GM18873 (cell line): ENCODE data around the gene PARVB.

Source experiments
- ATAC-seq: cut with Tn5 transposase; IDR thresholded peaks from one replicate; pipeline ENCODE4 v1.9.1; 2021; ENCODE audit warnings: mild to moderate bottlenecking, moderate library complexity, moderate number of reproducible peaks; ENCODE audit not compliant: unreplicated experiment, low FRiP score

The PARVB gene

DNA sequence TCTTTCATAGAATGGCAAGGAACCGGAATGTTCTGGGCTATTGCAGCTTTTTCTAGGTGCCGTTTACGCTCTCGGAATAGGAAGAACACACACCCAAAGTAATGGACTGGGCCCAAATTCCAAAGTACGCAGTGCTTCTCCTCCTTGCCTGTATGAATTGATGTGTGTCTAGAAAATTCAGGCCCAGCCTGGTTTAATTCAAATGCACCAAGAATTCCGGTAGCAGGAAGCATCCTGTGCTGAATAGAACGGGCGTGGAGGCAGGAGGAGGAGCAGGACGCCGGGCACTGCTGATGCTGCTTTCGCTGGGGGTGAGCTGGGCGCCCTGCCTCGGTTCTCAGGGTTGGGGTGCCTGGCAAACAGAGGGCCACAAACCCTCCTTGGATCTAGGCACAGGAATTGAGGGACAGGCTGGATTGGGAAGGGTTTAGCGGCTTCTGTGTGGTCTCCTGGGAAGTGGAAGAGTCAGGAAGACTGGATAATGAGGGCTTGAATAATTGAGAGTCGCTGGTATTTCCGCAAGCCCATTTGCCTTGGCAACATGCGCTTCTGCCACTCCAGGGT lies 2.0 kb downstream of the PARVB start:
- no peak for ATAC-seq

- no peak for ATAC-seq
These were observed 2.8 kb downstream of the PARVB start for GRCh38 chr22:44026630-44027511.

GRCh38 chr22:44028091-44028490 lies 4.0 kb downstream of the PARVB start:
- no peak for ATAC-seq

DNA sequence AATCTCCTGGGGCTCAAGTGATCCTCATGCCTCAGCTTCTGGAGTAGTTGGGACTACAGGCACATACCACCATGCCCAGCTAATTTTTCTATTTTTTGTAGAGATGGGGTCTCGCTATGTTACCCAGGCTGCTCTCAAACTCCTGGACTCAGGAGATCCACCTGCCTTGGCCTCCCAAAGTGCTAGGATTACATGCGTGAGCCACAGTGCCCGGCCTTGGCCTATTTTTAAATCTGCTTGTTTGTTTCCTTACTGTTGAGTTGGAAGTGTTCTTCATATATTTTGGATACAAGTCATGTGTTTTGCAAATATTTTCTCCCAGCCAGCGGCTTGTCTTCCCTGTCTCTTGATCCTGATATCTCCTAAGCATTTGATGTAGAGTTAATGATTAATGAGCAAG lies 5.0 kb downstream of the PARVB start:
- ATAC-seq, result no peak

GRCh38 chr22:44030051-44030701 lies 6.1 kb downstream of the PARVB start:
- no peak for ATAC-seq

DNA sequence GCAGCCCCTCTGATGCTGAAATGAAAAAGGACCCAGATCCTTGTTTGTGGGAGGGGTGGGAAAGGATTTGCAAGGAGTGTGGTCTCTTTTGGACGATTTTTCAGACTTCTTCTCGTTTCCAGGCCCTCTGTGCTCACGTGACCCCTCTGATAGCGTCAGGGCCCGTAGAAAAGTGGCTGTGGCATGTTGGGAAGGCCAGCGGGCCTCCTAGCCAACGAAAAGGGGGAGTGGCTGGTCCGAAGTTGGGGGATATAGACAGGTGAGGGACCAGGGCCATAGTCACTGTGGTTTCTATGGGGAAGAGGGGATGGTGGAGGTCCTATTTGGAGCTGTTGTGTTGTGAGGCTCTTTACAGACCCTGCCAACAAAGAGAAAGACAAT lies 6.6 kb downstream of the PARVB start:
- no peak for ATAC-seq

- no peak for ATAC-seq
These were observed 7.3 kb downstream of the PARVB start for GRCh38 chr22:44031158-44031952.

GRCh38 chr22:44032126-44032730 lies 8.1 kb downstream of the PARVB start:
- ATAC-seq, result no peak

DNA sequence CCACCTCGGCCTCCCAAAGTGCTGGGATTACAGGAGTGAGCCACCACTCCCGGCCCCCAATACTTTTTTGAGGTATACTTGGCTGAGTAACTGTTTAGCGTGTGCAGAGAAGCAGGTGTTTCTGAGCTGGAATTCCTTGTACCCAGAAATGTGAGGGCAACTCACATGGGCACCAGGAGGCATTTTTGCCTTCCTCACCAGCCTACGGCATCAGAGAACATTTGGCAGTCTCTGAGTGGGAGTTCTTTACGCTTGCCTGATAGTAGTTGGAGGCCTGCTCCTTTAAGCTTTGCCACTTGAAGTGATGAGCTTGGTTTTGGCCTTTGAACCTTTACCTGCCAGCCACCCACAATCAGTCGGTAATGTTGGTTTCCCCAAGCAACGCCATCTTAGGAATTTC lies 9.2 kb downstream of the PARVB start:
- ATAC-seq, result no peak

- ATAC-seq, result no peak
These were observed 9.6 kb downstream of the PARVB start for GRCh38 chr22:44033694-44034093.

DNA sequence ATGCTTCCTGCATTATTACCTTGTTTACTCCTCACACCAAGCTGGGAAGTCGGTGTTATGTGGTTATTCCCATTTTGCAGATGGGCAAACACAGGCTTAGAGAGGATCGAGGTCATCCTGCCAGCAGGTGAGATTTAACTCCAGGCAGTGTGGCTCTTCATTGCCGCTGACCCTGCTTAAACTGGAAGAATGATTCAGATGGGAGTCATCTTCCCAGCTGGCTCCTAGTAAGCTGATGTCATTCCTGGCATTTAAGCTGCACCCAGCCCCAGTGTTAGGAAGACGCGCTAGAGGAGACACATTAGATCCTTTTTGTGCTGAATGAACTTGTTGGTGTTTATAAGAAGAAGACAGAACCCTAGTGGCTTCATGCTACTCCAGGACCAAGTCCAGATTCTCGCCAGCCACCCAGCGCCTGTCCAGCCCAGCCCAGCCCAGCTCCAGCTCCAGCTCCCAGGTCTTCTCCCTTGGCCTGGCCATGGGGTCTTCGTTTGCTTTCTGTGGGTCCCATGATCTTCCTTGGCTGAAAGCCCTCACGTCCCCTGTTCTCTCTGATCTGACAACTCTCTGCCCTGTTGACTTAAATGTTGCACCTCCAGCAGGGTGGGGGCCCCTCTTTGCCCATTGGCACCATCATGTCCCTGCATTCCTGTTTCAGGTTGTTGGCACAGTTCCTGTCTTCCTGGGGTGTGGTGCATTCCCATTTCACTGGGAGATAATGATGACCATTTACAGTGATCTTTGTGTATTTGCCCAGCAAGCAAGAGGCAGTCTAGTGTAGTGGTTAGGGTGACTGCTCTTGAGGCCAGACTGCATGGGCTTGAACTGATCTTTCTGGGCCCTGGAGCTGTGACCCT lies 13.6 kb downstream of the PARVB start:
- no peak for ATAC-seq

DNA sequence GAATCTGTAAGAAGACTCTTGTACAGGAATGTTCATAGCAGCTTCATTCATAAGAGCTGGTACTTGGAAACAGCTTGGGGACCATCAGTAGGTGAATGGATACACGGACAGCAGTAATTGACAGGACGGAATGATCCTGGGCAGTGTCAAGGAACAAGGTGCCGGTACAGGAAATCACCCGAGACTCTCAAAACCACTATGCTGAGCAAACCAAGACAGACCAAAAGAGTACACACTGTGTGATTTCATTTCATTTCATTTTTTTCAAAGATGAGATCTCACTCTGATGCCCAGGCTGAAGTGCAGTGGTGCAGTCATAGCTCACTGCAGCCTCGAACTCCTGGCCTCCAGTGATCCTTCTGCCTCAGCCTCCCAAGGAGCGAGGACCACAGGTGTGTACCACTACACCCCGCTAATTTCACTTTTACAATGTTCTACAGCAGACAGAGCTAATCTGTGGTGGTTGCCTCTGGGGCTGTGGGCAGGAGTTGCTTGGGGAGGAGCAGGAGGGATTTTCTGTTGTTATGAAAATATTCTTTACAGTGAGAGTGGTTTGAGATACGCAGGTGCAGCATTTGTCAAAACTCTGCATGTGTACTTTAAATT lies 15.6 kb downstream of the PARVB start:
- no peak for ATAC-seq

DNA sequence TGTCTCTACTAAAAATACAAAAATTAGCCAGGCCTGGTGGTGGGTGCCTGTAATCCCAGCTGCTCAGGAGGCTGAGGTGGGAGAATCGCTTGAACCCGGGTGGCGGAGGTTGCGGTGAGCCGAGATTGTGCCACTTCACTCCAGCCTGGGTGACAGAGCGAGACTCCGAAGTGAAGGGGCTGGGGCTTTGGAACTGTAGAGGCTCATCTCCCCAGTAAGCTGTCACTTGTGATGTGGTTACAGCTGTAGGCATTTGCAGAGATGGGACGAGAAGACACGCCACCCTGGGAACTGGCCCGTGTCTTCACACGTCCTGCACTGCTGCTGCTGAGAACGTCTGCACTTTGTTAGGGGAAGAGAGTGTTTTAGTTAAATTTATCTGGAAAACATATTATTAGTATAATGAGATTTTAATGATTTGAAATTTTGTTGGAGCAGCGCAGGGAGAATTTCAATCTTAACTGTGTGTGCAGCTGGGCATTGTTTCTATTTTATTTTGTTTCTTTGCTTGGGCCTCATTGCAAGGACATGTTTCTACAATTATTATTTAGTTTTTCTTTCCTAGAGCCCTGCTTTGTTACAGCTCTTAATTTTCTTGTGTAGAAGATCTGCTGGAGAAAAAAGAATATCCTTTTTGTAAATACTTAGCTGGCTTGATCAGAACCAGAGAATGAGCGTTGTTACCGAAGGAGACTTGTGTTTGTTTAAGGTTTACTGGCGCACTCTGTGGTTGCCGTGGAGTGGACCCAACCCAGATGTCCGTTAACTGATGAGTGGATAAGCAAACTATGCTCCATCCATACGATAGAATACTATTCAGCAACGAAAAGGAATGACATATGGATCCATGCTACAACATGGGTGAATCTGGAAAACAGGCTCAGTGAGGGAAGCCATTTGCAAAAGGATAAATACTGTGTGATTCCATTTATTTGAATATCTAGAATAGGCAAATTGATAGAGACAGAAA lies 18.4 kb downstream of the PARVB start:
- ATAC-seq, result no peak

DNA sequence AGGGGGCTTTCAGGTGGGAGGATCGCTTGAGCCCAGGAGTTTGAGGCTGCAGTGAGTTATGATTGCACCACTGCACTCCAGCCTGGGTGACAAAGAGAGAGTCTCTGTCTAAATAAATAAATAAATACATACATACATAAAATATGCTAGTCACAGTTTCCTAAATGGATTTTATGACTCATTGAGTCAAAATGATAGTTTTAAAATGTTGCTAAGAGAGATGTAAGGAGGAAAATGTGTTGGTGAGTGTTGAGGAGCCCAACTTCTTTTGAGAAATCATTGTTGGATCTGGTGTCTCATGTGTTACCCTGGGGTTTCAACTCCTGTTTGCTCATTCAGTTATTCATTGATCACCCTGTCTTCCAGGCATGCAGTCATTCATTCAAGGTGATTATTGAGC lies 21.0 kb downstream of the PARVB start:
- ATAC-seq, result no peak

DNA sequence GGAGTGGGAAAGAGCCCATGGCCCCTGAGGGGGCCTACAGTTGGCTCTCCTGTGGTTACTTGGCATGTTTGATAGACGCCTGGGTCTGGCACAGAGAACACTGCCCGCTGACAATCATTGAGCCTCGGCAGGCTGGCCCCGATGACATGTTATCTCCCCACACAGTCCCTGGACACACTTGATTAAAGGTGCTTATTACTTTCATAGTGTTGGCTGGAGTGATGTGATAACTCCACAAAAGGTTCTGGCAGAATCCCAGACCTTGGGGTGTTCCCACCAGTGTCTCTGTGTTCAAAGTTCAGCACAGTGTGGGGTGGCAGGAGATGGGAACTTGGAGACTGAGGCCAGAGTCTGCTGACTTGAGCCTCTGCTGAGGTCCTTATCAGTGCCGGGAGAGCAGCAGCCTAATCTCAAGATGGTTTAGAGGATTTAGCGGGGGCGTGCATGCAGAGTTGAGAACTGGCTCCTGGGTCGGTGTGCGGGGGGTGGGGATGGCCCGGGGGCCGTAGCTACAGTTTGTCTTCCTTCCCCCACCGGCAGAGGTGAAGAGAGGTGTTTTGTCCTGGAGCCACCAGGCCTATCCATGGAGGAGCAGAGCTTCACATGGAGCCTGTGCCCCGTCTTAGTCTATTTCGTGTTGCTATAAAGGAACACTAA lies 22.5 kb downstream of the PARVB start:
- ATAC-seq, result no peak

GRCh38 chr22:44047891-44048301 lies 23.8 kb downstream of the PARVB start:
- no peak for ATAC-seq

DNA sequence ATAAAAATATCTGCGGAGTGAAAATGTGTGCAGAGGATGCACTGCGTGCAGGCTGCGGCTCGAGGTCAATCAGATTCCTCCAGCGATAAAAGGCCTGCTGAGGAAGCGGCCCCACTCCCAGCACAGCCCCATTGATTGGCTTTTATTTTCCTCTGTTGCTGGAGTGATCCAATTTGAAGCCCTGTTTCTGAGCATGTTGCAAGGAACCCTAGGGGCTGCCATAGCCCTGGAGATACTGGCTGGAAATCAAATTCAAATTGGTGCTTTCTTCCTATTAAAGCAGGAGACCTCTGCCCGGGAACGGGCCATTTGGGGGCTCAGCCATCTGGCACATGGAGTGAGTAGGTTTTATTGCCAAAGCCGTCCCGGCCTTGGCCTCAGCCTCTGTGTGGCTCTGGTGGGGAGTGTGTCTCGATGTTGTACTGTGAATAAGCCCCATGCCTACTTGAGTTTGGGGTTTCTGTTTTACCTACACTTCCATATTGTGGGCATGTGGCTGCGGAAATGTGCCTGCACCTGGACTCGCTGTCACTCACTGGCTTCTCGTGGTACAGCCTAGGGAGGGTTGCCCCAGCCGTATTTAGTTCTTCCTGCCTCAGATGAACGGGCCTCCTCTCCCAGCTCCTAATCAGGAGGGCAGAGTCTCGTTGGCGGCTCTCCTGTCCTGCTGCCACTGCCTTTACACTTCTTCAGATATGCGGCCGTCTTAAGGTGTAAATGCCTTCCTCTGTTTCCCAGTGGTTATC lies 25.6 kb downstream of the PARVB start:
- no peak for ATAC-seq
